ENCODE measurements around the gene PLET1.

- TF ChIP-seq TAF1 (IDR thresholded peaks at IDR 0.05; ENCODE audit: borderline replicate concordance, insufficient read depth, low read length): no peak
- TF ChIP-seq, protein P1, sequence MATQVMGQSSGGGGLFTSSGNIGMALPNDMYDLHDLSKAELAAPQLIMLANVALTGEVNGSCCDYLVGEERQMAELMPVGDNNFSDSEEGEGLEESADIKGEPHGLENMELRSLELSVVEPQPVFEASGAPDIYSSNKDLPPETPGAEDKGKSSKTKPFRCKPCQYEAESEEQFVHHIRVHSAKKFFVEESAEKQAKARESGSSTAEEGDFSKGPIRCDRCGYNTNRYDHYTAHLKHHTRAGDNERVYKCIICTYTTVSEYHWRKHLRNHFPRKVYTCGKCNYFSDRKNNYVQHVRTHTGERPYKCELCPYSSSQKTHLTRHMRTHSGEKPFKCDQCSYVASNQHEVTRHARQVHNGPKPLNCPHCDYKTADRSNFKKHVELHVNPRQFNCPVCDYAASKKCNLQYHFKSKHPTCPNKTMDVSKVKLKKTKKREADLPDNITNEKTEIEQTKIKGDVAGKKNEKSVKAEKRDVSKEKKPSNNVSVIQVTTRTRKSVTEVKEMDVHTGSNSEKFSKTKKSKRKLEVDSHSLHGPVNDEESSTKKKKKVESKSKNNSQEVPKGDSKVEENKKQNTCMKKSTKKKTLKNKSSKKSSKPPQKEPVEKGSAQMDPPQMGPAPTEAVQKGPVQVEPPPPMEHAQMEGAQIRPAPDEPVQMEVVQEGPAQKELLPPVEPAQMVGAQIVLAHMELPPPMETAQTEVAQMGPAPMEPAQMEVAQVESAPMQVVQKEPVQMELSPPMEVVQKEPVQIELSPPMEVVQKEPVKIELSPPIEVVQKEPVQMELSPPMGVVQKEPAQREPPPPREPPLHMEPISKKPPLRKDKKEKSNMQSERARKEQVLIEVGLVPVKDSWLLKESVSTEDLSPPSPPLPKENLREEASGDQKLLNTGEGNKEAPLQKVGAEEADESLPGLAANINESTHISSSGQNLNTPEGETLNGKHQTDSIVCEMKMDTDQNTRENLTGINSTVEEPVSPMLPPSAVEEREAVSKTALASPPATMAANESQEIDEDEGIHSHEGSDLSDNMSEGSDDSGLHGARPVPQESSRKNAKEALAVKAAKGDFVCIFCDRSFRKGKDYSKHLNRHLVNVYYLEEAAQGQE (IDR thresholded peaks at IDR 0.05; ENCODE audit: insufficient read depth in 1 of 2, low read depth in 2 of 2, low read length in 2 of 2): no peak
- TF ChIP-seq POLR2AphosphoS5 (IDR thresholded peaks at IDR 0.05; ENCODE audit: low read depth, low read length): no peak
These were observed 31.5 kb upstream of the PLET1 start for GRCh38 chr11:112292188-112292587.

Data from PFSK-1 (cell line).